Activated T-cell treated with anti-CD3 and anti-CD28 coated beads, Interleukin-2, amount 50 U/mL, for 4 hours (primary cell): ENCODE data around the gene LMAN2. TPM values are rescaled to one million over a fixed set of nuclear protein-coding genes. Genes with fewer than 3 reads are reported as not detected.
"Not testable (repeated sequence)": the region's sequence is repeated elsewhere in the genome, so short reads cannot be mapped to it uniquely, and the experiment has no call there.

ENCODE experiments used
- ATAC-seq, 2 donors: fragments of 200-7000 bp; cut with Tn5 transposase; one replicate each; pipeline ENCODE4 v1.10.0; 2021
- DNase-seq: peaks from one replicate; pipeline ENCODE4 v3.0.0-alpha.2; 2020
- H3K27me3 Mint-ChIP-seq: one replicate; pipeline ENCODE4 v1.8.0; 2021; ENCODE audit warnings: low read depth, mixed read lengths
- H3K36me3 Mint-ChIP-seq: one replicate; pipeline ENCODE4 v1.8.0; 2022; ENCODE audit warnings: mixed read lengths; ENCODE audit not compliant: insufficient read depth
- H3K4me1 Mint-ChIP-seq: one replicate; pipeline ENCODE4 v1.8.0; 2021; ENCODE audit warnings: low read depth, mixed read lengths
- H3K4me3 Mint-ChIP-seq: one replicate; pipeline ENCODE4 v1.8.0; 2021; ENCODE audit warnings: mild to moderate bottlenecking, moderate library complexity, mixed read lengths
- H3K9me3 Mint-ChIP-seq: one replicate; pipeline ENCODE4 v1.8.0; 2021; ENCODE audit warnings: mixed read lengths
- total RNA-seq, 3 donors: library from RNA; stranded (reverse); gene quantifications; one replicate each; pipeline ENCODE4 v1.2.1, GENCODE V29; 2021

The LMAN2 gene
- total RNA-seq, 3 donors from 2014 or later: 120 to 129 (median 127) TPM

DNA sequence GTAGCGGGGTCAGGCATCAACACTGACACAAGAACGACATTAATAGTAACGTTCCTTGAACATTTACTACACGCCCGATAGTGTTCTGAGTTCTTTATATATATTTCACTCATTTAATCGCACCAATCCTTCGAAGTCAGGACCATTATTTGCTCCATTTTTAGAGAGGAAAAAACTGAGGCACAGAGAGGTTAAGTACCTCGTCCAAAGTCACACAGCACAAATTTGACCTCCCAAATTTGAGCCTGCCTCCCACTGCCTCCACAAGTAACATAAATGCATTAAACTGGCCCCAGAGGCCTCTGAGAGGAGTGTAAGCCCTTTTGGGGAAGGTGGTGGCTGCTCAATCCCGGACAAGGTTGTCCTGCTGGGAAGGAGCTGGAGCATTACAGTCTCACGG is 12.1 kb upstream of the LMAN2 start:
- peak overlapping the region; percentile 73 for H3K4me3 Mint-ChIP-seq
- DNase-seq (no peak), ATAC-seq (no peak)
- H3K27me3 Mint-ChIP-seq: no peaks in the 10 kb centered on the region
- H3K4me1 Mint-ChIP-seq: peaks cover 72% of the 10 kb centered on the region
- H3K36me3 Mint-ChIP-seq: peaks cover 9% of the 10 kb centered on the region
- no peaks in the 10 kb centered on the region for H3K9me3 Mint-ChIP-seq

DNA sequence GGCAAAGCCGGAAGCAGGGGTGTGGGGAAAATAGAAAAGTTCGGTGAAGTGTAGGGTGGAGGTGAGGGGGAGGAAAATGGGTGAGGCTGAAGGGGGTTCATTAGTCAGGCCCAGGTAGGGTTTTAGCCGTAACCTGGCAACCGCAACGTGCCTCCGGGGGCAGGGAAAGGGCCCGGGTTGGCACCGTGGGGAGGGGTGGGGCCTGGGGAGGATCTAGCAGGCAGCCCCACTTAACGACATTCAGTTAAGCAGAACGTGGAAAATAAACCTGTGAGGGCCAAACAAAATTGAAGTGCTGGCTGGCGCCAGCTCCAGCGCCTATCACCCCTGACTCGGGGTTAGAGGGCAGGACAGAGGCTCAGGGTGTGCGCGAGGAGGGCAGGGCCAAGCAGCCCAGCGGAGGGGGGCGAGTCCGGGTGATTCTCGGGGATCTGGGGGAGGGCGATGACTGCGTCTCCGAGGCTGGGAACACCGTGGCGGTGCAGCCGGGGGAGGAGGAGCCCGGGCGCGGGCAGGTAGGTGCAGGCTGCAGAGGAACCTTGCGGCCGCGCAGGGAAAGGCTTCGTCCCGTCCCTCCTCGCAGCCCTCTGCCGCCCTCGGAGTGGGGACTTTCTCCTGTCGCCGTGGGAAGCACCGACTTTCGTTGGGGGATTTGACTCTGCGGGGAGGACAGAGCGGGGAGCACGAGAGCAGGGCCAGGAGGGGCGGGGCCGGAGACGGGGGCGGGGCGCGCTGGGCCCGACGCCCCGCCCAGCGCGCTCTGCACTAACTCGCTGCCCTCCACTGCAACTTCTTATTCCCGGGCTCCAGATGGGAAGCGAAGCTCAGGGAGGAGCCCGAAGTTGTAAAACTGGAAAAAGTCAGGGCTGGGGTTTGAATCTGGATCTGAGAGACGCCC is 11.4 kb upstream of the LMAN2 start:
- Mint-ChIP-seq H3K4me1 (peaks cover 70% of the 10 kb centered on the region), H3K36me3 (peaks cover 4% of the 10 kb centered on the region), H3K4me3 (peak overlapping the region; percentile 73), H3K9me3 (no peaks in the 10 kb centered on the region), H3K27me3 (no peaks in the 10 kb centered on the region)
- peak; percentile 64 to 68 for ATAC-seq
- peak; percentile 60 for DNase-seq

DNA sequence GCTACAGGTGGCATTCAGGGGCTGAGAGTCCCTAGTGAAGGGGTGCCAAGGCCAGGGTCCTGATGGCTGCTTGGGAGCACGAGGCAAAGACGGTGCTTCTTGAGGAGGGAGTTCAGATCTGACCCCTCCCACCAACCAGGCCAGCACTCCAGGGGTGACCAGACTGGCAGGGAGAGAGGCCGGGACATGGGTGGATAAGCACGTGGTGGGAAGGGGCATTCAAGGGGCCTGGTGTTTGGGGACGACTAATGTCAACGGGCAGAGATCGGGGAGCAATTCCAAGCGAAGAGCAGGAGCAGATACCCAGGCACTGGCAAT is 10.8 kb upstream of the LMAN2 start:
- H3K4me1 Mint-ChIP-seq: peaks cover 75% of the 10 kb centered on the region
- H3K36me3 Mint-ChIP-seq: peaks cover 4% of the 10 kb centered on the region
- DNase-seq: no peak
- no peaks in the 10 kb centered on the region for H3K9me3 Mint-ChIP-seq
- ATAC-seq: no peak
- H3K4me3 Mint-ChIP-seq: peak overlapping the region; percentile 73
- H3K27me3 Mint-ChIP-seq: no peaks in the 10 kb centered on the region

DNA sequence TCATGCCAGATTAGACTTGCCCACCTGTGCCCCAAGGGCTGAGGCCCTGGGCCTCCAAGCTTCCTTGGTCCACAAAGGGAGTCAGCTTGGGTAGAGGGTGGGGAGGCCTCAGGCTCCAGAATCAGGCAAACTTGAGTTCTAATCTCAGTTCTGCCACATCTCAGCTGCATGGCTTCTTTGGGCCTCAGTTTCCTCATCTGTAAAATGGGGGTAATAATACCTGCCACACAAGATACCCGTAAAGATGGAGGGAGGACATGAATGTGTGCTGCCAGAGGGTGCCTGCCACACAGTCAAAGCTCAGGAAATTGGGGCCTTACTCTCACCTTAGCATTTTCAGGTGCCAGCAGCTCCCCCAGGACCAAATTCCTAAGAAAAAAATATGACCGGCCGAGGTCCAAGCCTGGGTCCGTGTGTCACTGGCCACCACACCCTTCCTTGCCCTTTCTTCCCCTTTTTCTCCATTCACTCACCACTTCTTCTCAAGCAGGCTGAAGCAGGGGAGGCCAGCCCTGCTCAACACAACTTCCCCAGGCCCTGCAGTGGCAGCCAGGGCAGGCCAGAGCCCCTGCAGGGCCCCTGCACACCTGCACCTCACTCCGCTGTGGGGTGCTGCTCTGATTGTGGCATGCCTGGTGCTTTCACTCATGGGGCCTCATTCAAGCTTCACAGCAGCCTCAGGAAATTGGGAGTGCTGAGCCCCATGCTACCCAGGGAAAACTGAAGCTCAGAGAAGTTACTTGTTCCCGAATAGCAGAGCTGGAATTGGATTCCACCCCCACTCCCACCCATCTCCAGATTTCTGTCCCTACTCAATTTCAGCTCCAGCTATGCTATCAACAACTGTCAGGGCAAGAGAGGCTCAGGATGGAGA is 10.2 kb upstream of the LMAN2 start:
- no peaks in the 10 kb centered on the region for H3K9me3 Mint-ChIP-seq
- peaks cover 81% of the 10 kb centered on the region for H3K4me1 Mint-ChIP-seq
- no peaks in the 10 kb centered on the region for H3K27me3 Mint-ChIP-seq
- ATAC-seq (no peak), DNase-seq (no peak)
- peaks cover 4% of the 10 kb centered on the region for H3K36me3 Mint-ChIP-seq
- peak overlapping the region; percentile 73 for H3K4me3 Mint-ChIP-seq

DNA sequence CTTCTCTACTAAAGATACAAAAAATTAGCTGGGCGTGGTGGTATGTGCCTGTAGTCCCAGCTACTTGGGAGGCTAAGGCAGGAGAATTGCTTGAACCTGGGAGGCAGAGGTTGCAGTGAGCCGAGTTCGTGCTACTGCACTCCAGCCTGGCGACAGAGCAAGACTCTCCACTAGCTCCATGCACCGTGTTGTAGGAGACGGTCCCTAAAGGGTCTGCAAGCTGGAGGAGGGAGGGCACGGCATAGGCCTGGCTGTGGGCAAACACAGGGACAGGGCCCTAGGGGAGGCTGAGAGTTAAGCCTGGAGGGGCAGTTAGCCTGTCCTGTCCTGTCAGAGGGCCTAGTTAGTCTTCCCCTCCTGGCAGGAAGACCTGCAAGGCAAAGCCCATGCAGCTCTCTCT is 9.3 kb upstream of the LMAN2 start:
- DNase-seq, H3K27me3 Mint-ChIP-seq, ATAC-seq, H3K36me3 Mint-ChIP-seq, H3K9me3 Mint-ChIP-seq, H3K4me3 Mint-ChIP-seq: not testable (repeated sequence)
- H3K4me1 Mint-ChIP-seq: peaks cover 86% of the 10 kb centered on the region

DNA sequence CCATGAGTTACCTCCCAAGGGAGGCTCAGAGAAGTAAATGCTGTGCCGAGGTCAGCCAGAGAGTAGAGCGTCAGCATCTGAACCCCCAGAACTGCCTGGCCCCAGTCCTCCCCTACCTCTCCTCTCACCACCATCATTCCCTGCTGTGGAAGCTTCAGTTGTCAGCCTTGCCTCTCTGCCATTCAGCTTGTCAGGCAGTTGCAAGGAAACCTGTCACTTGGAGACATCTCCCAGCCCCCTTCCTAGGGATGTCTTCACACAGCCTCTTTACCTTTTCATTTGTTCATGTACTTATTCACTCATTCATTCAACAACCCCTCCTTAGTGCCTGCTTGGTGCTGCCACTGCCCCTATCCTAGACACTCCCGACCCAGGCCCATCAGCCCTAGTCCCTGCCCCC is 8.4 kb upstream of the LMAN2 start:
- Mint-ChIP-seq H3K27me3 (no peaks in the 10 kb centered on the region), H3K36me3 (peaks cover 4% of the 10 kb centered on the region), H3K4me3 (peak overlapping the region; percentile 84), H3K9me3 (no peaks in the 10 kb centered on the region), H3K4me1 (peaks cover 90% of the 10 kb centered on the region)
- ATAC-seq (no peak), DNase-seq (no peak)

DNA sequence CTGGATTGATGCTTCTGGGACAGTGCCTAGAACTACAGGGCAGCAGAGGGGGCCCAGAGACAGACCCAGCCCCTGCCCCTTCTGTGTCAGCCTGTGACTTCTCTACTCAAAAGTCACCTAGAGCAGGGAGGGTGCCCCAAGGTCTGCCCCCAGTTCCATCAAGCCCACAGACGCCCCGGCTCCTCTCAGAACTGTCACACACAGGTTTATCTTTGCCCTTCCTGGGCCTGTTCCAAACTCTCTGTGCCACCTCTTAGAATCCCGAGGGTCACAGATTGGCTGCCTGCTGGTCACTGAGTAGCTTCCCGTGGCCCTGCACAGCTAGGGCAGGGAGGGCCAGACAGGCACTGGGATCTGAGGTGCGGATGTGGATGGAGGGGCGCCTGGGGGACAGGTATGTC is 8.0 kb upstream of the LMAN2 start:
- Mint-ChIP-seq H3K9me3 (no peaks in the 10 kb centered on the region), H3K36me3 (peaks cover 4% of the 10 kb centered on the region), H3K4me1 (peaks cover 90% of the 10 kb centered on the region), H3K27me3 (no peaks in the 10 kb centered on the region), H3K4me3 (peak overlapping the region; percentile 84)
- ATAC-seq (no peak), DNase-seq (no peak)

DNA sequence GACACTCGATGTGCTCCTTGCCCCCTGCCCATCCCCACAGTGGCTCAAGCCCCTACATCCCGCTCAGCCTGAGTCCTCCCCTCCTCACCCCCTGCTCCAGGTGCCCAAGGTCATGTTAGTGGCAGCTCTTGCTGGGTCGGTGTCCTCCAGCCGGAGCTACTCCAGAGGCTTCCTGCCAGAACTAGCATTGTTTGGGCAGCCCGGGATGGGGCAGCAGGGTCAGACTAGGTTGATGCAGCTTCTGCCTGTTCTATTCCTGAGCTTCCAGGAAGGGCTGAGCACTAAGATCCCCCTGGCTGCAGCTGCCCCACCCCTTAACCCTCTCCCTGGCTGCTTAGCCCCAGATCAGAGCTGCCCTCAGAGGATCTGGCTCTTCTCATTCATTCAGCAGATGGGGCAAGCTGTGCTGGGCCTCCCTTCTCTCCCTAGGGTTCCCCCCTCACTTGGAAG is 6.9 kb upstream of the LMAN2 start:
- Mint-ChIP-seq H3K36me3 (peaks cover 4% of the 10 kb centered on the region), H3K4me3 (peak overlapping the region; percentile 84), H3K9me3 (no peaks in the 10 kb centered on the region), H3K27me3 (no peaks in the 10 kb centered on the region), H3K4me1 (peaks cover 84% of the 10 kb centered on the region)
- ATAC-seq: no peak
- DNase-seq: no peak

DNA sequence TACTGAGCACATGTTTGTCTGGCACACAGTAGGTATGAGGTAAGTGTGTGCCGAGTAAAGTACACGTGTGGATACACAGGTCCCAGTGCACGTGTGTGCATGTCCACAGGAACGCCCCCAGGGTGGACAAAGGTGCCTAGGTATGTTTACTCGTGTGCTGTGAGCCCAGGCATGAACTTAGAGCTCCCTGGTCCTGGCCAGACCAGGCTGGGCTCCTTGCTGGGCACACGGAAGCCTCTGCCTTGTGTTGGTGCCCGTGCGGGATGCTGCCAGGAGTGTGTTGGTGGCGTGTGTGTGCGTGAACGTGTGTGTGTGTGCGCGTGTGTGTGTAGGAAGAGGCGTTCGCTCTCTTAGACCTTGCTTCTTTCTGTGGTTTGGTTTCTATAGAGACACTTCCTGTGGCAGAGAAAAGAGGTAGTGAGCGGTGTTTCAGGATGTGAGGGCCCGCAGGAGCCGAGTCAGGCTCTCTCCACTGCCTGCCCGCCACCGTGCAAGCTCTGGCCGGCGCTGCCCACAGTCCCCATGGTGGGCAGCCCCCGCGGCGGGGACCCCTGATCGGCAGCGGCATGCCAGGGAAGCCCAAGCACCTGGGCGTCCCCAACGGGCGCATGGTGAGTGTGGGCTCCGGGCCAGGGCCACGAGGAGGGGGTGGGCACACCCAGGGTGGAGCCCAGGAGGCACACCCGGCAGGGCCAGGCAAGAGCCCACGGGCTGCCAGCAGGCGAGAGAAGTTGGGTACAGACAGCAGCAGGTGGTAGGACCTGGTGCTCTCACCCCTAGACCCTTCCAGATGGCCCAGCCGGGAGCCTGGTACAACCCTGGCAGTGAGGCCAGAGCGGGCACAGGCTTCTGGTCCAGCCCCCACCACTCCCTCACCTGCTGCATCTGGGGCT is 6.2 kb upstream of the LMAN2 start, which contains the start of gene RGS14:
Gene RGS14 (plus strand): TSS at position 466 of the 893 bp plus-strand sequence. CDS start 101 bp downstream, at position 567.
- DNase-seq: peak; percentile 61
- Mint-ChIP-seq H3K36me3 (peaks cover 4% of the 10 kb centered on the region), H3K9me3 (no peaks in the 10 kb centered on the region), H3K27me3 (no peaks in the 10 kb centered on the region), H3K4me1 (peaks cover 78% of the 10 kb centered on the region), H3K4me3 (peak within 1 kb of the TSS; percentile 84)
- peak; percentile 93 to 95 for ATAC-seq

DNA sequence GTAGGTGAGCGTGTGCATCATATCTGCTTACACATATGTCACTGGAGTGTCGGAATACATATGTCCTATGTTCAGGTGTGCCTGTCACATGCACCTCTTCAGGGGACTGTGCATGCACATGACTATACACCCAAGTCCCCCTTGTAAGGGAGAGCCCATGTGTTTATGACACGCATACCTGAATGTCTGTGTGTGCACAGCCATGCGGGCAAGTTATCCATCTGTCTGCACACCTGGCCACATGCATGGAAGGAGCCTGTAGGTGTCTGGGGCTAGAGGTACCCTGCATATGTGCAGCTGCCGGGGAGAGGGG is 5.6 kb upstream of the LMAN2 start:
- H3K4me3 Mint-ChIP-seq: peak overlapping the region; percentile 84
- H3K9me3 Mint-ChIP-seq: no peaks in the 10 kb centered on the region

DNA sequence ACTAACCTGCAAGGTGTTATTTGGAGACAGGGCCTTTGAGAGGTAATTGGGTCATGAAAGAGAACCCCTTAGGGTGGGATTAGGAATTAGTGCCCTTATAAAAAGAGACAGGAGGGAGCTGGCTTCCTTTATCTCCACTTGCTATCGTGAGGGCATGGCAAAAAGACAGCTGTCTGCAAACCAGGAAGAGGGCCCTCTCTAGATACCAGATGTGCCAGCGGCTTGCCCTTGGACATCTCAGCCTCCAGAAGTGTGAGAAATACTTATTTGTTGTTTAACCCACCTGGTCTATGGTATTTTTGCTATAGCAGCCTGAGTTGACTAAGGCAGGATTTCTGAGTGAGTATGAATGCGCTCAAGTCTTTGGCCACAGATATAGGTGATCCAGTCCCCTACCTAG is 5.3 kb upstream of the LMAN2 start:
- Mint-ChIP-seq H3K4me3 (peak overlapping the region; percentile 84), H3K36me3 (peaks cover 4% of the 10 kb centered on the region), H3K9me3 (no peaks in the 10 kb centered on the region), H3K4me1 (peaks cover 72% of the 10 kb centered on the region), H3K27me3 (no peaks in the 10 kb centered on the region)
- DNase-seq: no peak
- no peak for ATAC-seq

More for the DNA sequence above, 5.6 kb upstream of the LMAN2 start:
- Mint-ChIP-seq H3K27me3 (no peaks in the 10 kb centered on the region), H3K36me3 (peaks cover 4% of the 10 kb centered on the region), H3K4me1 (peaks cover 72% of the 10 kb centered on the region)
- ATAC-seq (peak in 1 of 2 donors; percentile 5), DNase-seq (no peak)

DNA sequence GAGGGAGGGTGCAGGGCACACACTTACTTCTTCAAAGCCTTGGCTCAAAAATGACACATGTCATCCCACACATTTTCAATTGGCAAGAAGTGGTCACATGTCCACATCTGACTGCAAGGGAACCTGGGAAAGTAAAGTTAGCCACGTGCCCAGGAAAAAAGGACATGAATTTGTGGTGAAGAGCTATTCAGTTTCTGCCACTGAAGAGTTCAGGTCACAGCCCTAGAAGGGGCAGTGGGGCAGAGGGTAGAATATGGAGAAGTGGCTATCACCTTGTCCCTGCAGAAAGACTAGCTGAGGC is 4.3 kb upstream of the LMAN2 start:
- DNase-seq (no peak), ATAC-seq (no peak)
- Mint-ChIP-seq H3K27me3 (no peaks in the 10 kb centered on the region), H3K36me3 (peaks cover 4% of the 10 kb centered on the region), H3K4me1 (peaks cover 64% of the 10 kb centered on the region), H3K4me3 (no peak overlapping the region), H3K9me3 (no peaks in the 10 kb centered on the region)

DNA sequence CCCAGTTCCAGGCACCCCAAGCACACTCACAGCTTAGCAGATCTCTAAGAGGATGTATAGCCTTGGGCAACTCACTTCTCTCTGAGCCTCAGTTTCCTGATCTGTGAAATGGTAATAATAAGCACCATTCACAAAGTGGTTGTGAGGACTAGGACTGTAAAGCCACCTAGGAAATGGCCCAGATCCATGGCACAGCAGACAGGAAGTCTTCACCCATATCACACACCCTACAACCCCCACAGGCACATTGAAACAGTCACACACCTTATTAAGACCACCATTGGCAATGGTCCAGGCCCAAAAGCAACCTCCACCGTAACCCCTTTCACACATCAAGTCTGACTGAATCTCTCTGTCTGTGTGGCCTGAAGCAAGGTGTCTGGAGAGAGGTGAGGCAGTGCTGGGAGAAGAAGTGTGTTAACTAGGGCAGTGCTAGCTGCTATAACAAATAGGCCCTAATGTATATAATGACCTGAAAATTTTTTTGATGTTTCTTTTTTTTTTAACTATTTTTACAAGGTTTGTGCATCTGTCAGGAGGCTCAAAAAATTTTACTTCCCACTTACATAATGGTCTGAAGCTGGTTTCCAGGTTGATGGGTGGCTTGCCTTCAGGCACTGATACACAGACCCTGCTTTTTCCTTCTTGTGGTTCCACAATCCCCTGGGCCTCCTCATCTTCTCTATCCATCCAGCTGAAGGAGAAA is 3.8 kb upstream of the LMAN2 start:
- ATAC-seq: no peak

More for the DNA sequence above, 3.8 kb upstream of the LMAN2 start:
- H3K4me1 Mint-ChIP-seq: peaks cover 65% of the 10 kb centered on the region
- H3K9me3 Mint-ChIP-seq: no peaks in the 10 kb centered on the region
- H3K36me3 Mint-ChIP-seq: peaks cover 4% of the 10 kb centered on the region
- DNase-seq: no peak
- H3K27me3 Mint-ChIP-seq: no peaks in the 10 kb centered on the region
- H3K4me3 Mint-ChIP-seq: no peak overlapping the region
